NB4 (cell line): ENCODE measurements around the gene MTMR1.

Experiments
- DNase-seq: peaks from one replicate; pipeline ENCODE4 v3.0.0; 2010; ENCODE audit warnings: low read depth
- H3K4me3 ChIP-seq: one replicate; pipeline ENCODE4 v1.5.1; 2011; ENCODE audit warnings: mild to moderate bottlenecking, low read depth, low read length, moderate library complexity
- CTCF ChIP-seq: IDR thresholded peaks from one replicate; pipeline ENCODE4 v1.5.1; 2012; ENCODE audit warnings: low read depth, low read length
- MAX ChIP-seq: IDR thresholded peaks from 2 replicates; pipeline ENCODE4 v1.6.1; 2011; ENCODE audit warnings: low read depth, low read length
- MYC ChIP-seq: IDR thresholded peaks from 2 replicates; pipeline ENCODE4 v1.6.1; 2011; ENCODE audit warnings: low read depth, low read length
- POLR2A ChIP-seq: IDR thresholded peaks from 2 replicates; pipeline ENCODE4 v1.6.1; 2011; ENCODE audit warnings: mild to moderate bottlenecking; ENCODE audit not compliant: insufficient read length; ENCODE audit errors: extremely low read depth

The MTMR1 gene

GRCh38 chrX:150692831-150693724 lies at the start of gene MTMR1:
TSS of gene MTMR1 (plus strand) at chrX:150693396. CDS start at chrX:150693531, 135 bp downstream.
- TF ChIP-seq CTCF (no peak), POLR2A (no peak)
- H3K4me3 ChIP-seq: peak within 1 kb of the TSS; percentile 74
- DNase-seq: peak; percentile 34

- H3K4me3 ChIP-seq: no peak overlapping the region
- no peak for DNase-seq
- TF ChIP-seq CTCF (no peak), MAX (no peak), POLR2A (no peak), MYC (no peak)
Observed at GRCh38 chrX:150643958-150644357, 49.2 kb upstream of the MTMR1 start.

GRCh38 chrX:150644422-150644821 lies 48.8 kb upstream of the MTMR1 start:
- no peak for DNase-seq

GRCh38 chrX:150647331-150647730 lies 45.9 kb upstream of the MTMR1 start:
- TF ChIP-seq MYC (no peak), CTCF (no peak), MAX (no peak), POLR2A (no peak)
- no peak for DNase-seq
- no peak overlapping the region for H3K4me3 ChIP-seq

More at GRCh38 chrX:150644422-150644821, 48.8 kb upstream of the MTMR1 start:
- no peak overlapping the region for H3K4me3 ChIP-seq
- TF ChIP-seq MAX (no peak), POLR2A (no peak), CTCF (no peak), MYC (no peak)

- no peak overlapping the region for H3K4me3 ChIP-seq
- TF ChIP-seq POLR2A (no peak), MAX (no peak), CTCF (no peak), MYC (no peak)
- DNase-seq: no peak
Observed at GRCh38 chrX:150648296-150648940, 44.8 kb upstream of the MTMR1 start.
